H1 (cell line): ENCODE results near the gene CCDC63. TPM values are rescaled to one million over a fixed set of nuclear protein-coding genes. Genes with fewer than 3 reads are reported as not detected.

Source experiments
- CTCF ChIA-PET: fragments of 300-600 bp; sonication (Branson Sonifier 250); formaldehyde crosslinking; loops from one replicate; lab custom pipeline; 2021; ENCODE audit not compliant: partially characterized antibody; lab: Charles Lee
- POLR2A ChIA-PET: fragments of 300-600 bp; sonication (Branson Sonifier 250); formaldehyde crosslinking; loops from one replicate; lab custom pipeline; 2021; ENCODE audit warnings: inconsistent platforms; ENCODE audit not compliant: partially characterized antibody; lab: Charles Lee
- DNase-seq, 2 experiments: peaks; one replicate each; pipeline versions ENCODE4 v3.0.0 to v3.0.0-alpha.2; 2010 to 2022; ENCODE audit warnings: low spot score in 2 of 2, low read depth in 1 of 2, mixed read lengths in 1 of 2
- FAIRE-seq: peaks from 2 replicates; lab custom pipeline; 2011; peaks lifted over from hg19 to GRCh38; lab: Jason Lieb, UNC
- H2AFZ ChIP-seq: 2 replicates; pipeline ENCODE4 v1.8.1; 2012; ENCODE audit warnings: low read length, inconsistent platforms
- H2AK5ac ChIP-seq: 2 replicates; pipeline ENCODE4 v1.6.1; 2013; ENCODE audit warnings: low read depth, low read length
- H2BK120ac ChIP-seq: replicated peaks from 2 replicates; pipeline ENCODE3; 2013; ENCODE audit warnings: low read depth, low read length, inconsistent platforms
- H2BK12ac ChIP-seq: 2 replicates; pipeline ENCODE4 v1.6.1; 2013; ENCODE audit warnings: low read depth, low read length
- H2BK15ac ChIP-seq: 2 replicates; pipeline ENCODE4 v1.6.1; 2013; ENCODE audit warnings: low read length
- H2BK20ac ChIP-seq: 2 replicates; pipeline ENCODE4 v1.6.1; 2013; ENCODE audit warnings: low read length
- H2BK5ac ChIP-seq: 2 replicates; pipeline ENCODE4 v1.6.1; 2013; ENCODE audit warnings: low read depth, low read length
- H3K14ac ChIP-seq: 2 replicates; pipeline ENCODE4 v1.6.1; 2013; ENCODE audit warnings: inconsistent platforms; ENCODE audit not compliant: insufficient read length
- H3K18ac ChIP-seq: 2 replicates; pipeline ENCODE4 v1.6.1; 2013; ENCODE audit warnings: low read length; ENCODE audit errors: extremely low read depth
- H3K23ac ChIP-seq: 2 replicates; pipeline ENCODE4 v1.6.1; 2013; ENCODE audit warnings: inconsistent platforms; ENCODE audit not compliant: insufficient read length
- H3K23me2 ChIP-seq: 2 replicates; pipeline ENCODE4 v1.6.1; 2013; ENCODE audit warnings: low read depth, low read length
- H3K27ac ChIP-seq: 2 replicates; pipeline ENCODE4 v1.6.1; 2011; ENCODE audit warnings: low read depth, low read length, inconsistent platforms
- H3K27me3 ChIP-seq, 4 experiments: replicated peaks in 1 of 4; 1 replicate in 1 of 4; 2 replicates in 3 of 4; pipeline versions ENCODE4 v1.6.1 to v1.8.1; 2011 to 2013; ENCODE audit warnings: low read length in 3 of 4, mild to moderate bottlenecking in 3 of 4, inconsistent platforms in 2 of 4, mixed read lengths in 2 of 4, moderate library complexity in 1 of 4; ENCODE audit not compliant: control insufficient read depth in 3 of 4, insufficient read depth in 3 of 4; ENCODE audit errors: extremely low read depth in 1 of 4
- H3K36me3 ChIP-seq, 4 experiments: 2 replicates each; pipeline versions ENCODE4 v1.6.1 to v1.8.1; 2011 to 2013; ENCODE audit warnings: mild to moderate bottlenecking in 4 of 4, low read length in 3 of 4, moderate library complexity in 2 of 4, control low read depth in 1 of 4, inconsistent platforms in 1 of 4; ENCODE audit not compliant: insufficient read depth in 4 of 4, control insufficient read depth in 2 of 4
- H3K4ac ChIP-seq: replicated peaks from 2 replicates; pipeline ENCODE3; 2013; ENCODE audit warnings: low read length, low read depth, mixed read lengths, inconsistent platforms; ENCODE audit not compliant: insufficient read length
- H3K4me1 ChIP-seq, 4 experiments: replicated peaks in 1 of 4; 1 replicate in 1 of 4; 2 replicates in 3 of 4; pipeline versions ENCODE4 v1.6.1 to v1.8.1; 2011 to 2013; ENCODE audit warnings: low read length in 3 of 4, inconsistent platforms in 2 of 4, mixed read lengths in 1 of 4; ENCODE audit not compliant: insufficient read depth in 4 of 4, control insufficient read depth in 3 of 4
- H3K4me2 ChIP-seq, 2 experiments: 2 replicates each; pipeline versions ENCODE4 v1.6.1 to v1.8.1; 2011 to 2013; ENCODE audit warnings: low read depth in 2 of 2, low read length in 2 of 2, control low read depth in 1 of 2, inconsistent platforms in 1 of 2, mild to moderate bottlenecking in 1 of 2; ENCODE audit not compliant: insufficient read depth in 1 of 2
- H3K4me3 ChIP-seq, 4 experiments: fragments of 200-600, 300-600 bp in 1 of 4; sonication (generic), shearing (Covaris generic), sonication (Bioruptor Twin) in 1 of 4; 2 replicates each; pipeline versions ENCODE4 v1.5.1 to v1.8.1; 2011 to 2016; ENCODE audit warnings: low read length in 4 of 4, low read depth in 3 of 4, control low read depth in 2 of 4, inconsistent platforms in 2 of 4, mild to moderate bottlenecking in 2 of 4, mixed read lengths in 1 of 4, moderate library complexity in 1 of 4; ENCODE audit not compliant: insufficient read depth in 2 of 4; ENCODE audit errors: extremely low read depth in 1 of 4
- H3K56ac ChIP-seq: replicated peaks from 2 replicates; pipeline ENCODE3; 2013; ENCODE audit warnings: low read depth, mild to moderate bottlenecking, mixed read lengths, low read length, inconsistent platforms; ENCODE audit not compliant: insufficient read length
- H3K79me1 ChIP-seq: 2 replicates; pipeline ENCODE4 v1.6.1; 2013; ENCODE audit warnings: low read depth, low read length, control low read depth
- H3K79me2 ChIP-seq, 2 experiments: 2 replicates each; pipeline versions ENCODE4 v1.6.1 to v1.8.1; 2012 to 2013; ENCODE audit warnings: low read length in 2 of 2, mild to moderate bottlenecking in 2 of 2, inconsistent platforms in 1 of 2; ENCODE audit not compliant: insufficient read depth in 2 of 2, control insufficient read depth in 1 of 2
- H3K9ac ChIP-seq, 4 experiments: replicated peaks in 1 of 4; 1 replicate in 1 of 4; 2 replicates in 3 of 4; pipeline versions ENCODE4 v1.6.1 to v1.8.1; 2011 to 2013; ENCODE audit warnings: low read depth in 3 of 4, low read length in 3 of 4, control low read depth in 2 of 4, mild to moderate bottlenecking in 2 of 4, moderate library complexity in 2 of 4, inconsistent platforms in 1 of 4; ENCODE audit errors: extremely low read depth in 1 of 4
- H3K9me3 ChIP-seq, 2 experiments: 2 replicates each; pipeline versions ENCODE4 v1.6.1 to v1.8.1; 2012 to 2013; ENCODE audit warnings: mild to moderate bottlenecking in 2 of 2, moderate library complexity in 2 of 2, control low read depth in 1 of 2, inconsistent platforms in 1 of 2, low read depth in 1 of 2, low read length in 1 of 2, mixed read lengths in 1 of 2; ENCODE audit not compliant: insufficient read depth in 2 of 2
- H4K20me1 ChIP-seq, 2 experiments: replicated peaks in 1 of 2; 2 replicates each; pipeline versions ENCODE3 to v1.8.1; 2011 to 2013; ENCODE audit warnings: inconsistent platforms in 2 of 2, low read length in 2 of 2, mild to moderate bottlenecking in 1 of 2; ENCODE audit not compliant: insufficient read depth in 2 of 2, control insufficient read depth in 1 of 2
- H4K5ac ChIP-seq: 2 replicates; pipeline ENCODE4 v1.6.1; 2013; ENCODE audit warnings: low read length, low read depth, mixed read lengths, inconsistent platforms; ENCODE audit not compliant: insufficient read length
- H4K8ac ChIP-seq: 2 replicates; pipeline ENCODE4 v1.8.0; 2013; ENCODE audit warnings: mild to moderate bottlenecking, moderate library complexity, low read length, inconsistent platforms; ENCODE audit not compliant: insufficient read depth; ENCODE audit errors: extremely low read depth
- H4K91ac ChIP-seq: replicated peaks from 2 replicates; pipeline ENCODE3; 2013; ENCODE audit warnings: low read length, mixed read lengths, inconsistent platforms; ENCODE audit not compliant: insufficient read length
- CREB1 ChIP-seq: IDR thresholded peaks from 2 replicates; pipeline ENCODE4 v1.6.1; 2012; ENCODE audit warnings: inconsistent platforms
- EGR1 ChIP-seq: IDR thresholded peaks from 2 replicates; pipeline ENCODE4 v1.6.1; 2011; ENCODE audit warnings: low read depth, low read length, borderline replicate concordance
- EP300 ChIP-seq, 2 experiments: IDR thresholded peaks; 1 replicate in 1 of 2; 2 replicates in 1 of 2; pipeline ENCODE4 v1.6.1; 2011 to 2012; ENCODE audit warnings: low read depth in 2 of 2, low read length in 2 of 2, mild to moderate bottlenecking in 2 of 2, borderline replicate concordance in 1 of 2, inconsistent platforms in 1 of 2, moderate library complexity in 1 of 2
- GTF2F1 ChIP-seq: IDR thresholded peaks from 2 replicates; pipeline ENCODE4 v1.6.1; 2012; ENCODE audit warnings: low read depth, low read length, improper control_type of control experiment, borderline replicate concordance
- JUN ChIP-seq: IDR thresholded peaks from 2 replicates; pipeline ENCODE4 v1.6.1; 2011; ENCODE audit warnings: low read depth, mild to moderate bottlenecking, improper control_type of control experiment, low read length
- KDM5A ChIP-seq: fragments of 200-600 bp; IDR thresholded peaks from 2 replicates; pipeline ENCODE4 v1.7.1; 2012; ENCODE audit warnings: mild to moderate bottlenecking, low read length, inconsistent platforms, mixed read lengths
- PHF8 ChIP-seq: fragments of 200-600 bp; sonication (generic); conservative IDR thresholded peaks from 2 replicates; pipeline ENCODE4 v1.7.1; 2012; ENCODE audit warnings: low read depth, mild to moderate bottlenecking, inconsistent platforms, low read length, moderate library complexity
- RXRA ChIP-seq: IDR thresholded peaks from 2 replicates; pipeline ENCODE4 v1.6.1; 2011; ENCODE audit warnings: low read depth, mild to moderate bottlenecking, low read length, moderate library complexity; ENCODE audit not compliant: insufficient read depth
- SRF ChIP-seq: IDR thresholded peaks from 2 replicates; pipeline ENCODE4 v1.6.1; 2011; ENCODE audit warnings: mild to moderate bottlenecking, low read depth, low read length, moderate library complexity
- WGBS, 2 experiments: shearing (Covaris generic) in 1 of 2; methylation state at CpG; one replicate each; pipeline versions ENCODE4 v1.1.6 to v1.1.7; 2013 to 2015; ENCODE audit warnings: low lambda C conversion rate in 2 of 2, mixed read lengths in 2 of 2, inconsistent platforms in 1 of 2, low coverage in 1 of 2, missing lambda C conversion rate in 1 of 2; ENCODE audit not compliant: insufficient replicate concordance in 2 of 2, insufficient coverage in 1 of 2, insufficient read length in 1 of 2; ENCODE audit errors: extremely low coverage in 1 of 2, missing lambda C conversion rate in 1 of 2; 5-methylcytosine and 5-hydroxymethylcytosine counted together
- polyA plus RNA-seq, 7 experiments: library from polyadenylated mRNA; depleted of rRNA in 3 of 7; stranded (reverse) in 5 of 7; unstranded in 2 of 7; fragments of >200 nt in 5 of 7; fragments of 200-250 nt in 2 of 7; gene quantifications; 1 replicate in 5 of 7; 2 replicates in 1 of 7; 4 replicates in 1 of 7; pipeline versions ENCODE4 v1.2.1 to v1.2.3, GENCODE V29; 2011 to 2013; ENCODE audit warnings: missing spikeins in 2 of 7, mixed read lengths in 2 of 7
- total RNA-seq: library from RNA; stranded (reverse); fragmentation: NEBNext Ultra II Directional; extraction: Animal tissue kit (Norgen Biotek cat#: 25700); gene quantifications from 2 replicates; pipeline ENCODE4 v1.2.1, GENCODE V29; 2021
- TF ChIP-seq, protein P1 (sequence below): IDR thresholded peaks from 2 replicates; pipeline ENCODE4 v1.6.1; 2012; ENCODE audit warnings: low read length, inconsistent platforms

Gene CCDC63
- total and polyA plus RNA-seq, 2 of the 8 experiments (the other 6 are each of a cell fraction or from before 2014, with no cell fraction given): 0.42 to 0.93 TPM

DNA sequence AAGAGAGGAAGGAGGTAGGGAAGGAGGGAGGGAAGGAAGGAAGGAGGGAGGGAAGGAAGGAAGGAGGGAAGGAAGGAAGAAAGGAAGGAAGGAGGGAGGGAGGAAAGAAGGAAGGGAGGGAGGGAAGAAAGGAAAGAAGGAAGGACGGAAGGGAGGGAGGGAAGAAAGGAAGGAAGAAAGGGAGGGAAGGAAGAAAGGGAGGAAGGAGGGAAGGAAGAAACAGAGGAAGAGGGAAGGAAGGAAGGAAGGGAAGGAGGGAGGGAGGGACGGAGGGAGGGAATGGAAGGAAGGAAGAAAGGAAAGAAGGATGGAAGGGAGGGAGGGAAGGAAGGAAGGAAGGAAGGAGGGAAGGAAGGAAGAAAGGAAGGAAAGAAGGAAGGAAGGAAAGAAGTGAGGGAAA, 22.4 kb upstream of the CCDC63 start:
- no peaks in the 10 kb centered on the region for H3K79me1 ChIP-seq
- no peak overlapping the region for H2AFZ ChIP-seq
- no peak overlapping the region for H3K18ac ChIP-seq
- H4K20me1 ChIP-seq: peaks cover 0 to 2% of the 10 kb centered on the region in 2 experiments
- H2BK5ac ChIP-seq: no peak overlapping the region
- H3K4me1 ChIP-seq: no peaks in the 10 kb centered on the region; a peak in 1 of 7 replicates
- CTCF ChIA-PET: interaction anchor here (0.8 to 5.8 kb wide), 10 partner anchors 9 to 311 kb away, joined by 3 to 30 read pairs (median 3); no protein-coding TSS in a partner anchor
- peaks cover 3% of the 10 kb centered on the region; the same call in 1 of the 2 replicates for H3K23me2 ChIP-seq
- no peak overlapping the region for H4K91ac ChIP-seq
- H3K56ac ChIP-seq: no peak overlapping the region
- no peak overlapping the region for H3K4me3 ChIP-seq
- peak overlapping the region; percentile 60; the same call in 1 of the 2 replicates for H2BK12ac ChIP-seq
- no peak overlapping the region for H3K14ac ChIP-seq
- no peak overlapping the region for H4K5ac ChIP-seq
- FAIRE-seq (no peak), DNase-seq (no peak)
- no peak overlapping the region for H3K4ac ChIP-seq
- no peak overlapping the region for H4K8ac ChIP-seq
- POLR2A ChIA-PET: interaction anchor here (0.7 to 1.2 kb wide), 3 partner anchors 70 to 633 kb away, joined by 3 to 5 read pairs (median 5); no protein-coding TSS in a partner anchor
- no peaks in the 10 kb centered on the region for H3K9me3 ChIP-seq
- H3K4me2 ChIP-seq: no peak overlapping the region
- no peak overlapping the region for H3K9ac ChIP-seq
- H2BK15ac ChIP-seq: no peak overlapping the region
- H3K27me3 ChIP-seq: peaks cover 0 to 3% (median 0%) of the 10 kb centered on the region in 4 experiments; a peak in 1 of 7 replicates
- H2BK120ac ChIP-seq: no peak overlapping the region
- no peaks in the 10 kb centered on the region for H3K36me3 ChIP-seq
- no peak overlapping the region for H3K23ac ChIP-seq
- H2AK5ac ChIP-seq: 0 out of 2 replicates have a peak overlapping the region, but pooled peaks have one; percentile 24
- no peak overlapping the region for H2BK20ac ChIP-seq
- H3K79me2 ChIP-seq: no peaks in the 10 kb centered on the region
- H3K27ac ChIP-seq: no peak overlapping the region
- WGBS, 2 experiments: 20 to 88% methylated on average over 1 of the region's 2 CpGs
- no peak for TF ChIP-seq JUN
- no peak for TF ChIP-seq RXRA
- no peak for TF ChIP-seq EP300 (IDR thresholded peaks at IDR 0.05; ENCODE audit: borderline replicate concordance in 1 of 2, low read depth in 2 of 2, low read length in 2 of 2)
- TF ChIP-seq CREB1: no peak
- no peak for TF ChIP-seq SRF
- no peak for TF ChIP-seq GTF2F1
- TF ChIP-seq PHF8: no peak
- TF ChIP-seq, protein P1, sequence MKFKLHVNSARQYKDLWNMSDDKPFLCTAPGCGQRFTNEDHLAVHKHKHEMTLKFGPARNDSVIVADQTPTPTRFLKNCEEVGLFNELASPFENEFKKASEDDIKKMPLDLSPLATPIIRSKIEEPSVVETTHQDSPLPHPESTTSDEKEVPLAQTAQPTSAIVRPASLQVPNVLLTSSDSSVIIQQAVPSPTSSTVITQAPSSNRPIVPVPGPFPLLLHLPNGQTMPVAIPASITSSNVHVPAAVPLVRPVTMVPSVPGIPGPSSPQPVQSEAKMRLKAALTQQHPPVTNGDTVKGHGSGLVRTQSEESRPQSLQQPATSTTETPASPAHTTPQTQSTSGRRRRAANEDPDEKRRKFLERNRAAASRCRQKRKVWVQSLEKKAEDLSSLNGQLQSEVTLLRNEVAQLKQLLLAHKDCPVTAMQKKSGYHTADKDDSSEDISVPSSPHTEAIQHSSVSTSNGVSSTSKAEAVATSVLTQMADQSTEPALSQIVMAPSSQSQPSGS: no peak
- no peak for TF ChIP-seq KDM5A
- no peak for TF ChIP-seq EGR1
